ENCODE results near the gene CBR4. TPM values are rescaled to one million over a fixed set of nuclear protein-coding genes. Genes with fewer than 3 reads are reported as not detected.
"Not testable (repeated sequence)": the region's sequence is repeated elsewhere in the genome, so short reads cannot be mapped to it uniquely, and the experiment has no call there.

CBR4 gene
- total RNA-seq, 1 donor from 2014 or later = 13.0 TPM

GRCh38 chr4:169040559-169041261 is 30.7 kb upstream of the CBR4 start:
- Histone ChIP-seq H3K4me3 (no peak overlapping the region), H3K27ac (no peak overlapping the region), H3K27me3 (no peaks in the 10 kb centered on the region), H3K4me1 (no peaks in the 10 kb centered on the region), H3K36me3 (no peaks in the 10 kb centered on the region), H3K9me3 (no peaks in the 10 kb centered on the region)
- no peak for DNase-seq (ENCODE audit: extremely low spot score in 2 of 2)
- TF ChIP-seq POLR2AphosphoS5 (IDR thresholded peaks at IDR 0.05; ENCODE audit: insufficient read depth in 1 of 2, low read depth in 1 of 2) (no peak), CTCF (IDR thresholded peaks at IDR 0.05) (no peak), POLR2A (IDR thresholded peaks at IDR 0.05) (no peak)
- intact Hi-C loops (cut with DNase I) = no loop called here

GRCh38 chr4:169039251-169039954 is 29.3 kb upstream of the CBR4 start:
- Histone ChIP-seq H3K9me3 (no peaks in the 10 kb centered on the region), H3K36me3 (no peaks in the 10 kb centered on the region), H3K27me3 (no peaks in the 10 kb centered on the region), H3K4me3 (no peak overlapping the region), H3K4me1 (no peaks in the 10 kb centered on the region), H3K27ac (no peak overlapping the region)
- no peak for TF ChIP-seq POLR2A (IDR thresholded peaks at IDR 0.05)
- TF ChIP-seq CTCF (IDR thresholded peaks at IDR 0.05) = no peak
- no peak for TF ChIP-seq POLR2AphosphoS5 (IDR thresholded peaks at IDR 0.05; ENCODE audit: insufficient read depth in 1 of 2, low read depth in 1 of 2)
- DNase-seq (ENCODE audit: extremely low spot score in 2 of 2) = no peak
- intact Hi-C loops (cut with DNase I) = no loop called here

GRCh38 chr4:169037506-169037905 is 27.5 kb upstream of the CBR4 start:
- no peak for DNase-seq (ENCODE audit: extremely low spot score in 2 of 2)

GRCh38 chr4:169035871-169036620 is 26.0 kb upstream of the CBR4 start:
- H3K4me3 ChIP-seq; intact Hi-C loops (cut with DNase I); H3K9me3 ChIP-seq; H3K27me3 ChIP-seq; DNase-seq (ENCODE audit: extremely low spot score in 2 of 2); H3K36me3 ChIP-seq; H3K4me1 ChIP-seq; H3K27ac ChIP-seq: not testable (repeated sequence)

More at GRCh38 chr4:169037506-169037905, 27.5 kb upstream of the CBR4 start:
- intact Hi-C loops (cut with DNase I) = no loop called here
- no peaks in the 10 kb centered on the region for H3K4me1 ChIP-seq
- TF ChIP-seq POLR2A (IDR thresholded peaks at IDR 0.05) (no peak), POLR2AphosphoS5 (IDR thresholded peaks at IDR 0.05; ENCODE audit: insufficient read depth in 1 of 2, low read depth in 1 of 2) (no peak), CTCF (IDR thresholded peaks at IDR 0.05) (no peak)
- no peaks in the 10 kb centered on the region for H3K27me3 ChIP-seq
- H3K36me3 ChIP-seq = no peaks in the 10 kb centered on the region
- H3K27ac ChIP-seq = no peak overlapping the region
- no peak overlapping the region for H3K4me3 ChIP-seq
- H3K9me3 ChIP-seq = no peaks in the 10 kb centered on the region

- Histone ChIP-seq H3K9me3 (no peaks in the 10 kb centered on the region), H3K27me3 (no peaks in the 10 kb centered on the region), H3K36me3 (no peaks in the 10 kb centered on the region), H3K4me3 (no peak overlapping the region), H3K27ac (no peak overlapping the region), H3K4me1 (no peaks in the 10 kb centered on the region)
- TF ChIP-seq CTCF (IDR thresholded peaks at IDR 0.05) = no peak
- no peak for DNase-seq (ENCODE audit: extremely low spot score in 2 of 2)
- intact Hi-C loops (cut with DNase I) = no loop called here
Observed at GRCh38 chr4:169033660-169034059, 23.6 kb upstream of the CBR4 start.

Data from vagina (tissue), 2 donors.